Coronary artery (tissue), 2 donors: ENCODE results near the gene IYD.

Source experiments
- DNase-seq: peaks from one replicate; pipeline ENCODE4 v3.0.0-alpha.2; 2017; ENCODE audit warnings: low spot score
- H3K27ac ChIP-seq, 2 donors: fragments of 200-600 bp; sonication (generic); one replicate each; pipeline ENCODE4 v1.5.1; 2016 to 2019
- H3K4me3 ChIP-seq: fragments of 200-600 bp; sonication (generic); 2 replicates; pipeline ENCODE4 v1.5.1; 2016; ENCODE audit warnings: mild to moderate bottlenecking, moderate library complexity
- CTCF ChIP-seq: fragments of 200-600 bp; sonication (generic); IDR thresholded peaks from one replicate; pipeline ENCODE4 v1.5.1; 2019; ENCODE audit warnings: antibody characterized with exemption

The IYD gene

GRCh38 chr6:150327117-150327774 lies 41.6 kb upstream of the IYD start:
- H3K4me3 ChIP-seq: no peak overlapping the region
- peak overlapping the region; percentile 2 to 9 for H3K27ac ChIP-seq
- DNase-seq: no peak
- TF ChIP-seq CTCF: no peak

GRCh38 chr6:150328744-150329405 lies 39.9 kb upstream of the IYD start:
- no peak overlapping the region for H3K27ac ChIP-seq
- no peak for TF ChIP-seq CTCF

GRCh38 chr6:150331344-150331743 lies 37.5 kb upstream of the IYD start:
- no peak for TF ChIP-seq CTCF
- H3K4me3 ChIP-seq: no peak overlapping the region
- H3K27ac ChIP-seq: no peak overlapping the region
- no peak for DNase-seq

More at GRCh38 chr6:150328744-150329405, 39.9 kb upstream of the IYD start:
- DNase-seq: no peak
- no peak overlapping the region for H3K4me3 ChIP-seq

GRCh38 chr6:150332939-150333584 lies 35.8 kb upstream of the IYD start:
- no peak overlapping the region for H3K4me3 ChIP-seq
- TF ChIP-seq CTCF: no peak
- H3K27ac ChIP-seq: no peak overlapping the region
- no peak for DNase-seq

- TF ChIP-seq CTCF: no peak
- no peak for DNase-seq
- Histone ChIP-seq H3K4me3 (no peak overlapping the region), H3K27ac (no peak overlapping the region)
Measured at GRCh38 chr6:150333585-150333941, 35.2 kb upstream of the IYD start.

- Histone ChIP-seq H3K27ac (no peak overlapping the region), H3K4me3 (no peak overlapping the region)
- DNase-seq: no peak
- peak; percentile 58 for TF ChIP-seq CTCF
Measured at GRCh38 chr6:150334790-150335783, 33.7 kb upstream of the IYD start.
